Measurements from ENCODE around the gene ARID1B.

GRCh38 chr6:157074969-157075368 lies 297.8 kb downstream of the ARID1B start:
- TF ChIP-seq CTCF (IDR thresholded peaks at IDR 0.05) = no peak
- no peak for TF ChIP-seq POLR2A (IDR thresholded peaks at IDR 0.05)
